ENCODE measurements around the gene RHOBTB1. TPM values are rescaled to one million over a fixed set of nuclear protein-coding genes. Genes with fewer than 3 reads are reported as not detected.
"Not testable (repeated sequence)": the region's sequence is repeated elsewhere in the genome, so short reads cannot be mapped to it uniquely, and the experiment has no call there.

RHOBTB1 gene
- total RNA-seq, 4 donors from 2014 or later = 2.4 to 6.9 (median 4.2) TPM

DNA sequence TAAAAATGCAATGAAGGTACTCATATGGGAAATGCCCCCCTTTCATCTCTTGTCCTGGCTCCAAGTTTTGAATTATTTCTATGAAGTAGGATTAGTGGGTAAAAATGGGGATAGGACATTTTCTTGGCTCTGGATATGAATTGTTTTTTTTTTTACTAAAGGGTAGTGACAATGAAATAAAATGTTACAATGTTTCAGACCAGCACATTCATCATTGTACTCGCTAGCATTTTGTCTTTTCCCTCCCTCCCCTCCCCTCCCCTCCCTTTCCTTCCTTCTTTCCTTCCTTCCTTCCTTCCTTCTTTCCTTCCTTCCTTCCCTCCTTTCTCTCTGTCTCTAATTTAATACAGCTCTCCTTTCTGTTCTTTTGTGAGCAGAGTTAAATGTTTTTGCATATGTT is 101.3 kb downstream of the RHOBTB1 start:
- H3K4me3 ChIP-seq (ENCODE audit: low read depth, poor library complexity, severe bottlenecking) = no peak overlapping the region
- intact Hi-C loops (cut with DNase I; ENCODE audit: low total_unique reads) = no loop called here
- TF ChIP-seq CTCF (IDR thresholded peaks at IDR 0.05) (no peak), POLR2A (IDR thresholded peaks at IDR 0.05) (no peak)
- DNase-seq (ENCODE audit: low spot score in 2 of 2) = no peak
- 70 to 96% methylated on average over 1 of the region's 1 CpG for WGBS, 2 donors

DNA sequence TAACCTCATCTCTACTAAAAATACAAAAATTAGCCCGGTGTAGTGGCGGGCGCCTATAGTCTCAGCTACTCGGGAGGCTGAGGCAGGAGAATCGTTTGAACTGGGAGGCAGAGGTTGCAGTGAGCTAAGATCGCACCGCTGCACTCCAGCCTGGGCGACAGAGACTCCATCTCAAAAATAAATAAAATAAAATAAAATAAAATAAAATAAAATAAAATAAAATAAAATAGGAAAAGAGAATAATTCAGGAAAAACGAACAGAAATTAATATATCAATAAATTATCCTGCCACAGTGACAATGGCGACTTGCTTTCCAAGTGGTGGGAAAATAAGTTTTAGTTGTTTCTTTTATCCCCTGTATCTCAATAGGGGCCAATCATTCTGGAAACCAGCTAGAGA is 102.8 kb downstream of the RHOBTB1 start:
- WGBS, 2 donors = 95% methylated on average over 10 of the region's 10 CpGs
- DNase-seq (ENCODE audit: low spot score in 2 of 2); H3K4me3 ChIP-seq (ENCODE audit: low read depth, poor library complexity, severe bottlenecking); intact Hi-C loops (cut with DNase I; ENCODE audit: low total_unique reads): not testable (repeated sequence)

- no peak overlapping the region for H3K4me3 ChIP-seq (ENCODE audit: low read depth, poor library complexity, severe bottlenecking)
- intact Hi-C loops (cut with DNase I; ENCODE audit: low total_unique reads) = no loop called here
- WGBS, 2 donors = 91 to 97% methylated on average over 2 of the region's 2 CpGs
- DNase-seq (ENCODE audit: low spot score in 2 of 2) = no peak
- TF ChIP-seq CTCF (IDR thresholded peaks at IDR 0.05) = no peak
- no peak for TF ChIP-seq POLR2A (IDR thresholded peaks at IDR 0.05)
Observed at GRCh38 chr10:60835049-60835448, 108.9 kb downstream of the RHOBTB1 start.

DNA sequence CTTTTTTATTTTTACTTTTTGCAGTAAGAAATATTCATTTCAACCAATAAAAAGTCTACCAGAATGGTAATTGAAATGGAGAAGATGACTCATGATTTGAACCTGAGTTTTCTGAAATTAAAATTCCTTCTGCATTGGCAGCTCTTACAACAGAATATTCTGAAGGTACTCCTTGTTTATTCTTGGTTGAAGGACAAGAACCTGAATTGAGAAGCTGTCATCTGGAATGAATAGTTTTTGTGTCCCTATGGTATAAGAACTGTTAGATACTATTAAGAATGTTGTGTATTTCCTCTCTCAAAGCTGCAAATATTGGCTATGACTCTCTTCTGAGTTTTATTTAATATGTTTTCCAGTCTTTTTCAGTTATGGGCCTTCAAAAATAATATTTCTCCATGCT is 109.6 kb downstream of the RHOBTB1 start:
- TF ChIP-seq CTCF (IDR thresholded peaks at IDR 0.05) (no peak), POLR2A (IDR thresholded peaks at IDR 0.05) (no peak)
- no peak for DNase-seq (ENCODE audit: low spot score in 2 of 2)
- intact Hi-C loops (cut with DNase I; ENCODE audit: low total_unique reads) = no loop called here
- H3K4me3 ChIP-seq (ENCODE audit: low read depth, poor library complexity, severe bottlenecking) = no peak overlapping the region

DNA sequence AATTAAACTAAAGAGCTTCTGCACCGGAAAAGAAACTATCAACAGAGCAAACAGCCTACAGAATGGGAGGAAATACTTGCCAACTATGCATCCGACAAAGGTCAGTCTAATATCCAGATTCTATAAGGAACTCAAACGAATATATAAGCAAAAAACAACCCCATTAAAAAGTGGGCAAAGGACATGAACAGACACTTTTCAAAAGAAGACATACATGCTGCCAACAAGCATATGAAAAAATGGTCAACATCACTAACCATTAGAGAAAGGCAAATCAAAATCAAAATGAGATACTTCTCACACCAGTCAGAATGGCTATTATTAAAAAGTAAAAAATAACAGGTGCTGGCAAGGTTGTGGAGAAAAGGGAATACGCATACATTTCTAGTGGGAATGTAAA is 111.8 kb downstream of the RHOBTB1 start:
- H3K4me3 ChIP-seq (ENCODE audit: low read depth, poor library complexity, severe bottlenecking); DNase-seq (ENCODE audit: low spot score in 2 of 2); intact Hi-C loops (cut with DNase I; ENCODE audit: low total_unique reads): not testable (repeated sequence)
- 76 to 90% methylated on average over 4 of the region's 4 CpGs for whole genome bisulfite sequencing, 2 donors

DNA sequence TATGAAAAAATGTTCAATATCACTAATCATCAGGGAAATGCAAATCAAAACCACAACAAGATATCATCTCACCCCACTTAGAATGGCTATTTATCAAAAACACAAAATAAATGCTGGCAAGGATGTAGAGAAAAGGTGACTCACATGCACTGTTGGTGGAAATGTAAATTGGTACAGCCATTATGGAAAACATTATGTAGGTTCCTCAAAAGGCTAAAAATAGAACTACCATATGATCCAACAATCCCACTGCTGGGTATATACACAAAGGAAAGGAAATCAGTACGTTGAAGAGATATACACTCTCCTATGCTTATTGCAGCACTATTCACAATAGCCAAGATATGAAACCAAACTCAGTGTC is 115.5 kb downstream of the RHOBTB1 start:
- intact Hi-C loops (cut with DNase I; ENCODE audit: low total_unique reads) = no loop called here

More for the DNA sequence above, 115.5 kb downstream of the RHOBTB1 start:
- 37 to 40% methylated on average over 1 of the region's 1 CpG for WGBS, 2 donors
- DNase-seq (ENCODE audit: low spot score in 2 of 2) = no peak
- H3K4me3 ChIP-seq (ENCODE audit: low read depth, poor library complexity, severe bottlenecking) = no peak overlapping the region
- TF ChIP-seq CTCF (IDR thresholded peaks at IDR 0.05) = no peak
- no peak for TF ChIP-seq POLR2A (IDR thresholded peaks at IDR 0.05)
